Panc1 (cell line): ENCODE data around the gene MPRIP. TPM values are rescaled to one million over a fixed set of nuclear protein-coding genes. Genes with fewer than 3 reads are reported as not detected.

Experiments
- ATAC-seq: fragments of 200-7000 bp; cut with Tn5 transposase; 2 replicates; pipeline ENCODE4 v1.9.1; 2020; ENCODE audit warnings: mild to moderate bottlenecking, moderate library complexity
- BruUV-seq: library from RNA; stranded (reverse); fragments of 400-500 nt; replicated peaks from 2 replicates; lab custom pipeline; 2021; lab: Mats Ljungman, UMichigan
- CTCF ChIA-PET: fragments of 300-600 bp; sonication (Branson Sonifier 250); formaldehyde crosslinking; loops from one replicate; lab custom pipeline; 2022; ENCODE audit warnings: antibody characterized with exemption; lab: Charles Lee
- POLR2A ChIA-PET: fragments of 300-600 bp; sonication (Branson Sonifier 250); formaldehyde crosslinking; loops from one replicate; lab custom pipeline; 2022; ENCODE audit warnings: antibody characterized with exemption; lab: Charles Lee
- DNase-seq: peaks from one replicate; pipeline ENCODE4 v3.0.0-alpha.2; 2010; ENCODE audit warnings: low read depth, low spot score
- H3K27ac ChIP-seq: 2 replicates; pipeline ENCODE4 v1.5.1; 2011; ENCODE audit warnings: mild to moderate bottlenecking, low read length, inconsistent platforms
- H3K27me3 ChIP-seq: fragments of 200-500 bp; sonication (Bioruptor generic); 2 replicates; pipeline ENCODE4 v1.6.0; 2014; ENCODE audit warnings: low read length, inconsistent platforms; ENCODE audit not compliant: control insufficient read depth, insufficient read depth
- H3K36me3 ChIP-seq: fragments of 200-500 bp; sonication (Bioruptor generic); 2 replicates; pipeline ENCODE4 v1.5.1; 2014; ENCODE audit warnings: inconsistent platforms, mild to moderate bottlenecking, low read length, moderate library complexity; ENCODE audit not compliant: control insufficient read depth, insufficient read depth
- H3K4me1 ChIP-seq: 2 replicates; pipeline ENCODE4 v1.5.1; 2011; ENCODE audit warnings: inconsistent platforms, mild to moderate bottlenecking, low read length, moderate library complexity; ENCODE audit not compliant: control insufficient read depth, insufficient read depth
- H3K4me3 ChIP-seq, 2 experiments: 2 replicates each; pipeline ENCODE4 v1.5.1; 2011 to 2012; ENCODE audit warnings: low read depth in 2 of 2, low read length in 2 of 2, mild to moderate bottlenecking in 2 of 2, inconsistent platforms in 1 of 2, moderate library complexity in 1 of 2
- H3K9me3 ChIP-seq: fragments of 200-500 bp; sonication (Bioruptor generic); 2 replicates; pipeline ENCODE4 v1.5.1; 2014; ENCODE audit warnings: low read depth, mild to moderate bottlenecking, inconsistent platforms, low read length, moderate library complexity; ENCODE audit not compliant: control insufficient read depth, insufficient read depth
- POLR2AphosphoS5 ChIP-seq: IDR thresholded peaks from 2 replicates; pipeline ENCODE4 v1.6.1; 2012; ENCODE audit warnings: mild to moderate bottlenecking, low read depth, low read length, moderate library complexity
- REST ChIP-seq, 2 experiments: IDR thresholded peaks; 2 replicates each; pipeline ENCODE4 v1.6.1; 2011 to 2012; ENCODE audit warnings: low read depth in 2 of 2, control low read depth in 1 of 2, low read length in 1 of 2, mild to moderate bottlenecking in 1 of 2, moderate library complexity in 1 of 2; ENCODE audit not compliant: insufficient read depth in 1 of 2
- SIN3A ChIP-seq: IDR thresholded peaks from 2 replicates; pipeline ENCODE4 v1.6.1; 2012; ENCODE audit warnings: low read depth, mild to moderate bottlenecking, low read length, moderate library complexity, borderline replicate concordance; ENCODE audit not compliant: insufficient read depth
- TCF7L2 ChIP-seq: IDR thresholded peaks from 2 replicates; pipeline ENCODE4 v1.6.1; 2011; ENCODE audit warnings: mild to moderate bottlenecking, low read depth, low read length, inconsistent platforms
- in situ Hi-C: cut with HindIII; loops from 2 replicates; pipeline ENCODE4 v1.10.0; 2016; ENCODE audit warnings: low sequenced_read_pairs, low pct_unique_long_range_greater_than_20kb
- intact Hi-C: fragments of 100-400 bp; cut with micrococcal nuclease; formaldehyde crosslinking; loops from one replicate; pipeline ENCODE4 v1.10.0; 2022; ENCODE audit not compliant: unreplicated experiment
- total RNA-seq: library from RNA; stranded (reverse); gene quantifications from one replicate; pipeline ENCODE4 v1.2.1, GENCODE V29; 2021; ENCODE audit not compliant: unreplicated experiment
- TF ChIP-seq, protein P1 (sequence below): fragments of 450-650 bp; IDR thresholded peaks from 2 replicates; pipeline ENCODE4 v1.5.1; 2017; ENCODE audit warnings: mild to moderate bottlenecking

Gene MPRIP
- total RNA-seq, 1 experiment from 2014 or later = 155 TPM

GRCh38 chr17:17201907-17202306, 159.7 kb downstream of the MPRIP start:
- H3K27ac ChIP-seq = no peak overlapping the region
- H3K4me3 ChIP-seq = no peak overlapping the region
- ATAC-seq (no peak), DNase-seq (no peak)
- ChIA-PET POLR2A (no interaction called here), CTCF (no interaction called here)
- no peaks in the 10 kb centered on the region for H3K36me3 ChIP-seq
- intact Hi-C loops = no loop called here
- no peaks in the 10 kb centered on the region for H3K9me3 ChIP-seq
- in situ Hi-C loops = no loop called here
- no peaks in the 10 kb centered on the region for H3K27me3 ChIP-seq
- BruUV-seq = no TSS peak
- peaks cover 5% of the 10 kb centered on the region for H3K4me1 ChIP-seq
- TF ChIP-seq, protein P1, sequence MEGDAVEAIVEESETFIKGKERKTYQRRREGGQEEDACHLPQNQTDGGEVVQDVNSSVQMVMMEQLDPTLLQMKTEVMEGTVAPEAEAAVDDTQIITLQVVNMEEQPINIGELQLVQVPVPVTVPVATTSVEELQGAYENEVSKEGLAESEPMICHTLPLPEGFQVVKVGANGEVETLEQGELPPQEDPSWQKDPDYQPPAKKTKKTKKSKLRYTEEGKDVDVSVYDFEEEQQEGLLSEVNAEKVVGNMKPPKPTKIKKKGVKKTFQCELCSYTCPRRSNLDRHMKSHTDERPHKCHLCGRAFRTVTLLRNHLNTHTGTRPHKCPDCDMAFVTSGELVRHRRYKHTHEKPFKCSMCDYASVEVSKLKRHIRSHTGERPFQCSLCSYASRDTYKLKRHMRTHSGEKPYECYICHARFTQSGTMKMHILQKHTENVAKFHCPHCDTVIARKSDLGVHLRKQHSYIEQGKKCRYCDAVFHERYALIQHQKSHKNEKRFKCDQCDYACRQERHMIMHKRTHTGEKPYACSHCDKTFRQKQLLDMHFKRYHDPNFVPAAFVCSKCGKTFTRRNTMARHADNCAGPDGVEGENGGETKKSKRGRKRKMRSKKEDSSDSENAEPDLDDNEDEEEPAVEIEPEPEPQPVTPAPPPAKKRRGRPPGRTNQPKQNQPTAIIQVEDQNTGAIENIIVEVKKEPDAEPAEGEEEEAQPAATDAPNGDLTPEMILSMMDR = no peak
- TF ChIP-seq TCF7L2 (no peak), REST (IDR thresholded peaks at IDR 0.05; ENCODE audit: insufficient read depth in 1 of 2, low read depth in 2 of 2, low read length in 1 of 2) (no peak), POLR2AphosphoS5 (no peak), SIN3A (no peak)

DNA sequence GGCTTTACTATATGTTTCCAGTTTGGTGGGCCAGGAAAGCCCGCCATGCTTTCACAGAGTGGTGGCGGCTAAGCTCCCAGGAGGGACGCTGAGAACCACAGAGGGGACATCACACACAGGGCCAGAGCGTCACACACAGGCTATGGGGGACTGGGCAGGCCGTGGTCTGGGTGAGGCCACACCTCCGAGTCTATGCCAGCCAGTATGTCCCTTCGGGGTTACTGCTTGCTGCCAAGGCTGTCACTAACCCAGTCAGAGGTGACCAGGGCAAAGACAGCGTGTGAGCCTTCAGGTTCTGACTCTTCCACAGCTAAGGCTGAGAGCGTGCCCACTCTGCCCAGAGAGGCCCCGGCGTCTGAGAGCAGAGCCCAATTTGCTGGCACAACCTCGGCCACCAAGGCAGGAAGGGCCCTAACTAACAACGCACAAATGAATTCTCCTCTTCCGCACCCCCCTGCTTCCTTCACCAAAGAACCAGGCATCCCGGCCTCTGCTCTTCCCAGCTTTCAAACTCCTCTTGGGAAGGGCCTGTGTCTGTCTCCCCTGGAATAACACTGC, 161.0 kb downstream of the MPRIP start:
- no TSS peak for BruUV-seq
- H3K27ac ChIP-seq = no peak overlapping the region
- H3K36me3 ChIP-seq = no peaks in the 10 kb centered on the region
- in situ Hi-C loops = no loop called here
- H3K4me1 ChIP-seq = peaks cover 8% of the 10 kb centered on the region
- TF ChIP-seq POLR2AphosphoS5 (no peak), REST (IDR thresholded peaks at IDR 0.05; ENCODE audit: insufficient read depth in 1 of 2, low read depth in 2 of 2, low read length in 1 of 2) (no peak), TCF7L2 (no peak), SIN3A (no peak)
- TF ChIP-seq, protein P1 = no peak
- no peak for ATAC-seq
- no peaks in the 10 kb centered on the region for H3K9me3 ChIP-seq
- DNase-seq = no peak
- intact Hi-C loops = no loop called here
- ChIA-PET POLR2A (no interaction called here), CTCF (no interaction called here)
- H3K27me3 ChIP-seq = no peaks in the 10 kb centered on the region
- H3K4me3 ChIP-seq = no peak overlapping the region
